HepG2 (cell line): ENCODE data around the gene ESRRG. TPM values are rescaled to one million over a fixed set of nuclear protein-coding genes. Genes with fewer than 3 reads are reported as not detected.

Experiments used
- ATAC-seq: fragments of 200-7000 bp; cut with Tn5 transposase; 3 replicates; pipeline ENCODE4 v1.9.1; 2020; ENCODE audit warnings: mild to moderate bottlenecking, moderate library complexity
- BruUV-seq: library from RNA; stranded (reverse); fragments of 400-500 nt; replicated peaks from 2 replicates; lab custom pipeline; 2021; lab: Mats Ljungman, UMichigan
- CTCF ChIA-PET: fragments of 300-600 bp; formaldehyde crosslinking; extraction: SDS; loops from one replicate; lab custom pipeline; 2021; ENCODE audit warnings: low total read pairs, inconsistent platforms, low intra/inter-chr PET ratio; lab: Yijun Ruan, JAX
- POLR2A ChIA-PET: fragments of 350-600 bp; sonication (Branson Sonifier 250); formaldehyde crosslinking; loops from one replicate; lab custom pipeline; 2020; ENCODE audit warnings: antibody characterized with exemption, inconsistent platforms; lab: Yijun Ruan, JAX
- DNase-seq: peaks from one replicate; pipeline ENCODE4 v3.0.0-alpha.2; 2015; ENCODE audit warnings: low spot score
- FAIRE-seq: peaks from 3 replicates; lab custom pipeline; 2011; peaks lifted over from hg19 to GRCh38; lab: Jason Lieb, UNC
- H2AFZ ChIP-seq: one replicate; pipeline ENCODE4 v1.6.1; 2011; ENCODE audit warnings: low read length, inconsistent platforms
- H3K27ac ChIP-seq: fragments of 300-600 bp; 3 replicates; pipeline ENCODE4 v1.8.0; 2011; ENCODE audit warnings: mixed run types, mild to moderate bottlenecking, mixed read lengths, low read length, inconsistent platforms; ENCODE audit not compliant: insufficient read depth; ENCODE audit errors: extremely low read length
- H3K27me3 ChIP-seq, 2 experiments: fragments of 200-600 bp in 1 of 2; 2 replicates in 1 of 2; 3 replicates in 1 of 2; pipeline versions ENCODE4 v1.6.0 to v1.8.0; 2011; ENCODE audit warnings: low read length in 2 of 2, mild to moderate bottlenecking in 2 of 2, moderate library complexity in 2 of 2, inconsistent platforms in 1 of 2; ENCODE audit not compliant: insufficient read depth in 2 of 2, control insufficient read depth in 1 of 2
- H3K36me3 ChIP-seq, 2 experiments: fragments of 200-600 bp in 1 of 2; replicated peaks in 1 of 2; 2 replicates in 1 of 2; 3 replicates in 1 of 2; pipeline versions ENCODE4 v1.5.1 to v1.8.0; 2011; ENCODE audit warnings: low read length in 2 of 2, inconsistent platforms in 1 of 2; ENCODE audit not compliant: insufficient read depth in 2 of 2, control insufficient read depth in 1 of 2
- H3K4me1 ChIP-seq: 2 replicates; pipeline ENCODE4 v1.5.1; 2012; ENCODE audit warnings: low read length, inconsistent platforms; ENCODE audit not compliant: insufficient read depth
- H3K4me2 ChIP-seq: 2 replicates; pipeline ENCODE4 v1.6.0; 2011; ENCODE audit warnings: low read depth, low read length, inconsistent platforms
- H3K4me3 ChIP-seq, 3 experiments: fragments of 200-600 bp in 1 of 3; sonication (generic), shearing (Covaris generic) in 1 of 3; replicated peaks in 1 of 3; 2 replicates each; pipeline ENCODE4 v1.5.1; 2011 to 2016; ENCODE audit warnings: low read length in 3 of 3, inconsistent platforms in 2 of 3, low read depth in 2 of 3, mild to moderate bottlenecking in 2 of 3, control low read depth in 1 of 3, mixed read lengths in 1 of 3; ENCODE audit not compliant: insufficient read depth in 1 of 3
- H3K79me2 ChIP-seq: one replicate; pipeline ENCODE4 v1.6.1; 2011; ENCODE audit warnings: low read length, inconsistent platforms; ENCODE audit not compliant: insufficient read depth
- H3K9ac ChIP-seq: 2 replicates; pipeline ENCODE4 v1.6.0; 2011; ENCODE audit warnings: mild to moderate bottlenecking, low read depth, low read length, inconsistent platforms; ENCODE audit not compliant: insufficient read depth
- H3K9me3 ChIP-seq: 2 replicates; pipeline ENCODE4 v1.5.1; 2012; ENCODE audit warnings: mild to moderate bottlenecking, low read length
- H4K20me1 ChIP-seq: 2 replicates; pipeline ENCODE4 v1.6.0; 2011; ENCODE audit warnings: inconsistent platforms, mild to moderate bottlenecking, low read length, moderate library complexity; ENCODE audit not compliant: insufficient read depth
- BRD4 ChIP-seq: sonication (generic); formaldehyde crosslinking; IDR thresholded peaks from 2 replicates; pipeline ENCODE4 v1.4.0; 2020; ENCODE audit warnings: missing genetic modification reagents
- HMG20A ChIP-seq: IDR thresholded peaks from 2 replicates; pipeline ENCODE4 v1.6.1; 2016; ENCODE audit warnings: borderline replicate concordance
- HMGA1 ChIP-seq: sonication (generic); formaldehyde crosslinking; conservative IDR thresholded peaks from 2 replicates; pipeline ENCODE4 v1.4.0; 2020; ENCODE audit warnings: missing genetic modification reagents
- IRF1 ChIP-seq: sonication (generic); formaldehyde crosslinking; IDR thresholded peaks from 2 replicates; pipeline ENCODE4 v1.4.0; 2020; ENCODE audit warnings: low read depth, mild to moderate bottlenecking, missing genetic modification reagents
- SIN3B ChIP-seq: fragments of 150-350 bp; IDR thresholded peaks from 2 replicates; pipeline ENCODE4 v1.6.1; 2014; ENCODE audit warnings: low read length
- ZFP1 ChIP-seq: IDR thresholded peaks from 2 replicates; pipeline ENCODE4 v1.6.1; 2016
- ZFP62 ChIP-seq: sonication (generic); formaldehyde crosslinking; IDR thresholded peaks from 2 replicates; pipeline ENCODE4 v1.4.0; 2020; ENCODE audit warnings: missing genetic modification reagents
- ZNF354B ChIP-seq: sonication (generic); formaldehyde crosslinking; IDR thresholded peaks from 2 replicates; pipeline ENCODE4 v1.8.0; 2022; ENCODE audit warnings: mild to moderate bottlenecking, missing genetic modification reagents
- ZNF362 ChIP-seq: sonication (generic); formaldehyde crosslinking; IDR thresholded peaks from 2 replicates; pipeline ENCODE4 v1.4.0; 2020; ENCODE audit warnings: missing genetic modification reagents, mild to moderate bottlenecking, borderline replicate concordance
- WGBS: methylation state at CpG from one replicate; pipeline ENCODE4 v1.1.6; 2017; ENCODE audit warnings: low lambda C conversion rate; 5-methylcytosine and 5-hydroxymethylcytosine counted together
- in situ Hi-C: cut with HindIII; loops from 2 replicates; pipeline ENCODE4 v1.10.0; 2017; ENCODE audit warnings: low pct_unique_long_range_greater_than_20kb; ENCODE audit not compliant: extremely low pct_ligation_motif_present
- intact Hi-C: fragments of 100-400 bp; cut with micrococcal nuclease; formaldehyde crosslinking; loops from one replicate; pipeline ENCODE4 v1.10.0; 2022; ENCODE audit not compliant: unreplicated experiment
- polyA plus RNA-seq, 8 experiments: library from polyadenylated mRNA; depleted of rRNA in 3 of 8; stranded (reverse) in 7 of 8; unstranded in 1 of 8; fragments of >200 nt; fragmentation: Illumina TruSeq in 4 of 8; extraction: Trizol in 4 of 8; gene quantifications; 2 replicates each; pipeline versions ENCODE4 v1.2.1 to v1.2.3, GENCODE V29; 2011 to 2016; ENCODE audit warnings: low read depth in 4 of 8, missing spikeins in 1 of 8, mixed read lengths in 1 of 8; ENCODE audit not compliant: insufficient read depth in 1 of 8
- total RNA-seq, 5 experiments: library from RNA; depleted of rRNA; stranded (reverse); fragments of >200 nt; fragmentation: Illumina TruSeq; extraction: Trizol; gene quantifications; 2 replicates each; pipeline ENCODE4 v1.2.3, GENCODE V29; 2016; ENCODE audit warnings: low read depth in 1 of 5
- TF ChIP-seq, protein P1 (sequence below): sonication (generic); formaldehyde crosslinking; conservative IDR thresholded peaks from 2 replicates; pipeline ENCODE4 v1.8.0; 2022; ENCODE audit warnings: low read depth, missing genetic modification reagents
- TF ChIP-seq, protein P2 (sequence below): sonication (generic); formaldehyde crosslinking; IDR thresholded peaks from 2 replicates; pipeline ENCODE4 v1.4.0; 2020; ENCODE audit warnings: mild to moderate bottlenecking, missing genetic modification reagents

Gene ESRRG
- total and polyA plus RNA-seq, 2 of the 13 experiments (the other 11 are each of a cell fraction or from before 2014, with no cell fraction given), result not detected

- Histone ChIP-seq H3K36me3 (no peaks in the 10 kb centered on the region), H2AFZ (no peak overlapping the region), H3K9ac (no peak overlapping the region), H3K4me2 (no peak overlapping the region), H4K20me1 (no peaks in the 10 kb centered on the region), H3K4me1 (no peaks in the 10 kb centered on the region), H3K27ac (no peak overlapping the region), H3K4me3 (no peak overlapping the region), H3K9me3 (no peaks in the 10 kb centered on the region), H3K27me3 (no peaks in the 10 kb centered on the region), H3K79me2 (no peaks in the 10 kb centered on the region)
- intact Hi-C loops (no loop called here), in situ Hi-C loops (no loop called here)
- CTCF ChIA-PET, result no interaction called here
- no peak for ATAC-seq
- no peak for DNase-seq
- no TSS peak for BruUV-seq
- 16% methylated on average over 1 of the region's 1 CpG for WGBS
- FAIRE-seq, result no peak
- POLR2A ChIA-PET, result no interaction called here
- TF ChIP-seq ZFP62 (CRISPR knock-in tag) (no peak), HMGA1 (CRISPR knock-in tag) (no peak), HMG20A (CRISPR knock-in tag) (no peak), IRF1 (no peak), ZFP1 (no peak), BRD4 (CRISPR knock-in tag) (no peak), SIN3B (no peak), ZNF362 (no peak), ZNF354B (CRISPR knock-in tag) (no peak)
- TF ChIP-seq, protein P1, sequence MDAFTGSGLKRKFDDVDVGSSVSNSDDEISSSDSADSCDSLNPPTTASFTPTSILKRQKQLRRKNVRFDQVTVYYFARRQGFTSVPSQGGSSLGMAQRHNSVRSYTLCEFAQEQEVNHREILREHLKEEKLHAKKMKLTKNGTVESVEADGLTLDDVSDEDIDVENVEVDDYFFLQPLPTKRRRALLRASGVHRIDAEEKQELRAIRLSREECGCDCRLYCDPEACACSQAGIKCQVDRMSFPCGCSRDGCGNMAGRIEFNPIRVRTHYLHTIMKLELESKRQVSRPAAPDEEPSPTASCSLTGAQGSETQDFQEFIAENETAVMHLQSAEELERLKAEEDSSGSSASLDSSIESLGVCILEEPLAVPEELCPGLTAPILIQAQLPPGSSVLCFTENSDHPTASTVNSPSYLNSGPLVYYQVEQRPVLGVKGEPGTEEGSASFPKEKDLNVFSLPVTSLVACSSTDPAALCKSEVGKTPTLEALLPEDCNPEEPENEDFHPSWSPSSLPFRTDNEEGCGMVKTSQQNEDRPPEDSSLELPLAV (CRISPR knock-in tag), result no peak
- TF ChIP-seq, protein P2, sequence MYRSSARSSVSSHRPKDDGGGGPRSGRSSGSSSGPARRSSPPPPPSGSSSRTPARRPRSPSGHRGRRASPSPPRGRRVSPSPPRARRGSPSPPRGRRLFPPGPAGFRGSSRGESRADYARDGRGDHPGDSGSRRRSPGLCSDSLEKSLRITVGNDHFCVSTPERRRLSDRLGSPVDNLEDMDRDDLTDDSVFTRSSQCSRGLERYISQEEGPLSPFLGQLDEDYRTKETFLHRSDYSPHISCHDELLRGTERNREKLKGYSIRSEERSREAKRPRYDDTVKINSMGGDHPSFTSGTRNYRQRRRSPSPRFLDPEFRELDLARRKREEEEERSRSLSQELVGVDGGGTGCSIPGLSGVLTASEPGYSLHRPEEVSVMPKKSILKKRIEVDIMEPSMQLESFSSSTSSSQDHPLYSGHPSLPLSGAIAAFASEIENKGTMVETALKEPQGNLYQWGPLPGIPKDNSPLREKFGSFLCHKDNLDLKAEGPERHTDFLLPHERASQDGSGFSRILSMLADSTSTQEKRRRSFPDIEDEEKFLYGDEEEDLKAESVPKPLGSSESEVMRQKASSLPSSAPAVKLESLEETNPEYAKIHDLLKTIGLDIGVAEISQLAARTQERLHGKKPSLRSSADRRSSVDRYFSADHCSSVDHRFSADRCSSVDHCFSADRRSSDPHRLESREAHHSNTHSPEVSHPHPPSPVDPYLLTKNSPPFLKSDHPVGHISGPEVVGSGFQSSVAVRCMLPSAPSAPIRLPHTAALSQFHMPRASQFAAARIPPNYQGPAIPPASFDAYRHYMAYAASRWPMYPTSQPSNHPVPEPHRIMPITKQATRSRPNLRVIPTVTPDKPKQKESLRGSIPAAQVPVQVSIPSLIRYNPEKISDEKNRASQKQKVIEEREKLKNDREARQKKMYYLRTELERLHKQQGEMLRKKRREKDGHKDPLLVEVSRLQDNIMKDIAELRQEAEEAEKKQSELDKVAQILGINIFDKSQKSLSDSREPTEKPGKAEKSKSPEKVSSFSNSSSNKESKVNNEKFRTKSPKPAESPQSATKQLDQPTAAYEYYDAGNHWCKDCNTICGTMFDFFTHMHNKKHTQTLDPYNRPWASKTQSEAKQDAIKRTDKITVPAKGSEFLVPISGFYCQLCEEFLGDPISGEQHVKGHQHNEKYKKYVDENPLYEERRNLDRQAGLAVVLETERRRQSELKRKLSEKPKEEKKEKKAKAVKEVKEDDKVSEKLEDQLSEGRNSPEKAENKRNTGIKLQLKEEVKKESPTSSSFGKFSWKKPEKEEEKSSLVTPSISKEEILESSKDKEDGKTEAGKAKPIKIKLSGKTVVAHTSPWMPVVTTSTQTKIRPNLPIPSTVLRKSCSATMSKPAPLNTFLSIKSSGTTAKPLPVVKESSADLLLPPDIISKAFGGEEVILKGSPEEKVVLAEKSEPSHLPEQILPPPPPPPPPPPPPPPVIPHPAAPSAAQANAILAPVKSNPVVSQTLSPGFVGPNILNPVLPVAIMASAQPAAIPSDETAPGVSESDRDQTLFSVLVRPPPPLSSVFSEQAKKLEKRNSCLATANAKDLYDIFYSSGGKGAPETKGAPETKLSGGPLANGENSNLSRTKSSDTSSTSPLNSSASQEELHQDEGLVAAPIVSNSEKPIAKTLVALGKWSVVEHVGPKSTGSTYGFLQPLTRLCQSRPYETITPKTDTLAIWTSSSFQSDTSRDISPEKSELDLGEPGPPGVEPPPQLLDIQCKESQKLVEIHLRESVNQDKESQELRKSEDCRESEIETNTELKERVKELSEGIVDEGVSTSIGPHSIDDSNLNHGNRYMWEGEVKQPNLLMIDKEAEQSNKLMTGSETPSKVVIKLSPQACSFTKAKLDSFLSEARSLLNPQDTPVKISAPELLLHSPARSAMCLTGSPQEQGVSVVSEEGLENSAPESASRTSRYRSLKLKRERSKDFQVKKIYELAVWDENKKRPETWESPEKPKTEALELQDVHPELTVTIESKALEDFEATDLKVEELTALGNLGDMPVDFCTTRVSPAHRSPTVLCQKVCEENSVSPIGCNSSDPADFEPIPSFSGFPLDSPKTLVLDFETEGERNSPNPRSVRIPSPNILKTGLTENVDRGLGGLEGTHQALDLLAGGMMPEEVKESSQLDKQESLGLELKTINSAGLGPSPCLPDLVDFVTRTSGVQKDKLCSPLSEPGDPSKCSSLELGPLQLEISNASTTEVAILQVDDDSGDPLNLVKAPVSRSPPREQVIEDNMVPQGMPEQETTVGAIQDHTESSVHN (CRISPR knock-in tag), result no peak
These were observed 239.4 kb downstream of the ESRRG start for GRCh38 chr1:216483672-216484401.
